SU-DHL-6 (cell line): Measurements from ENCODE around the gene RUNX2.

Experiments used
- CTCF ChIP-seq: fragments of 200-600 bp; sonication (generic); IDR thresholded peaks from one replicate; pipeline ENCODE4 v1.5.1; 2017; ENCODE audit warnings: antibody characterized with exemption, mild to moderate bottlenecking, low read length, moderate library complexity; ENCODE audit not compliant: insufficient read depth, poor library complexity, severe bottlenecking
- EZH2phosphoT487 ChIP-seq: fragments of 200-600 bp; sonication (generic), shearing (Covaris generic); conservative IDR thresholded peaks from 2 replicates; pipeline ENCODE4 v1.6.1; 2018; ENCODE audit warnings: mild to moderate bottlenecking, antibody characterized with exemption, low read length, moderate library complexity, mixed read lengths

GRCh38 chr6:45548657-45549515 lies 220.8 kb downstream of the RUNX2 start:
- TF ChIP-seq CTCF (no peak), EZH2phosphoT487 (no peak)
